H1 (cell line): ENCODE measurements around the gene CHST12. TPM values are rescaled to one million over a fixed set of nuclear protein-coding genes. Genes with fewer than 3 reads are reported as not detected.

Experiments
- CTCF ChIA-PET: fragments of 300-600 bp; sonication (Branson Sonifier 250); formaldehyde crosslinking; loops from one replicate; lab custom pipeline; 2021; ENCODE audit not compliant: partially characterized antibody; lab: Charles Lee
- POLR2A ChIA-PET: fragments of 300-600 bp; sonication (Branson Sonifier 250); formaldehyde crosslinking; loops from one replicate; lab custom pipeline; 2021; ENCODE audit warnings: inconsistent platforms; ENCODE audit not compliant: partially characterized antibody; lab: Charles Lee
- DNase-seq, 2 experiments: peaks; one replicate each; pipeline versions ENCODE4 v3.0.0 to v3.0.0-alpha.2; 2010 to 2022; ENCODE audit warnings: low spot score in 2 of 2, low read depth in 1 of 2, mixed read lengths in 1 of 2
- FAIRE-seq: peaks from 2 replicates; lab custom pipeline; 2011; peaks lifted over from hg19 to GRCh38; lab: Jason Lieb, UNC
- H2AFZ ChIP-seq: 2 replicates; pipeline ENCODE4 v1.8.1; 2012; ENCODE audit warnings: low read length, inconsistent platforms
- H2AK5ac ChIP-seq: 2 replicates; pipeline ENCODE4 v1.6.1; 2013; ENCODE audit warnings: low read depth, low read length
- H2BK120ac ChIP-seq: replicated peaks from 2 replicates; pipeline ENCODE3; 2013; ENCODE audit warnings: low read depth, low read length, inconsistent platforms
- H2BK12ac ChIP-seq: 2 replicates; pipeline ENCODE4 v1.6.1; 2013; ENCODE audit warnings: low read depth, low read length
- H2BK15ac ChIP-seq: 2 replicates; pipeline ENCODE4 v1.6.1; 2013; ENCODE audit warnings: low read length
- H2BK20ac ChIP-seq: 2 replicates; pipeline ENCODE4 v1.6.1; 2013; ENCODE audit warnings: low read length
- H2BK5ac ChIP-seq: 2 replicates; pipeline ENCODE4 v1.6.1; 2013; ENCODE audit warnings: low read depth, low read length
- H3K14ac ChIP-seq: 2 replicates; pipeline ENCODE4 v1.6.1; 2013; ENCODE audit warnings: inconsistent platforms; ENCODE audit not compliant: insufficient read length
- H3K18ac ChIP-seq: 2 replicates; pipeline ENCODE4 v1.6.1; 2013; ENCODE audit warnings: low read length; ENCODE audit errors: extremely low read depth
- H3K23ac ChIP-seq: 2 replicates; pipeline ENCODE4 v1.6.1; 2013; ENCODE audit warnings: inconsistent platforms; ENCODE audit not compliant: insufficient read length
- H3K23me2 ChIP-seq: 2 replicates; pipeline ENCODE4 v1.6.1; 2013; ENCODE audit warnings: low read depth, low read length
- H3K27ac ChIP-seq: 2 replicates; pipeline ENCODE4 v1.6.1; 2011; ENCODE audit warnings: low read depth, low read length, inconsistent platforms
- H3K27me3 ChIP-seq, 4 experiments: replicated peaks in 1 of 4; 1 replicate in 1 of 4; 2 replicates in 3 of 4; pipeline versions ENCODE4 v1.6.1 to v1.8.1; 2011 to 2013; ENCODE audit warnings: low read length in 3 of 4, mild to moderate bottlenecking in 3 of 4, inconsistent platforms in 2 of 4, mixed read lengths in 2 of 4, moderate library complexity in 1 of 4; ENCODE audit not compliant: control insufficient read depth in 3 of 4, insufficient read depth in 3 of 4; ENCODE audit errors: extremely low read depth in 1 of 4
- H3K36me3 ChIP-seq, 4 experiments: 2 replicates each; pipeline versions ENCODE4 v1.6.1 to v1.8.1; 2011 to 2013; ENCODE audit warnings: mild to moderate bottlenecking in 4 of 4, low read length in 3 of 4, moderate library complexity in 2 of 4, control low read depth in 1 of 4, inconsistent platforms in 1 of 4; ENCODE audit not compliant: insufficient read depth in 4 of 4, control insufficient read depth in 2 of 4
- H3K4ac ChIP-seq: replicated peaks from 2 replicates; pipeline ENCODE3; 2013; ENCODE audit warnings: low read length, low read depth, mixed read lengths, inconsistent platforms; ENCODE audit not compliant: insufficient read length
- H3K4me1 ChIP-seq, 4 experiments: replicated peaks in 1 of 4; 1 replicate in 1 of 4; 2 replicates in 3 of 4; pipeline versions ENCODE4 v1.6.1 to v1.8.1; 2011 to 2013; ENCODE audit warnings: low read length in 3 of 4, inconsistent platforms in 2 of 4, mixed read lengths in 1 of 4; ENCODE audit not compliant: insufficient read depth in 4 of 4, control insufficient read depth in 3 of 4
- H3K4me2 ChIP-seq, 2 experiments: 2 replicates each; pipeline versions ENCODE4 v1.6.1 to v1.8.1; 2011 to 2013; ENCODE audit warnings: low read depth in 2 of 2, low read length in 2 of 2, control low read depth in 1 of 2, inconsistent platforms in 1 of 2, mild to moderate bottlenecking in 1 of 2; ENCODE audit not compliant: insufficient read depth in 1 of 2
- H3K4me3 ChIP-seq, 4 experiments: fragments of 200-600, 300-600 bp in 1 of 4; sonication (generic), shearing (Covaris generic), sonication (Bioruptor Twin) in 1 of 4; 2 replicates each; pipeline versions ENCODE4 v1.5.1 to v1.8.1; 2011 to 2016; ENCODE audit warnings: low read length in 4 of 4, low read depth in 3 of 4, control low read depth in 2 of 4, inconsistent platforms in 2 of 4, mild to moderate bottlenecking in 2 of 4, mixed read lengths in 1 of 4, moderate library complexity in 1 of 4; ENCODE audit not compliant: insufficient read depth in 2 of 4; ENCODE audit errors: extremely low read depth in 1 of 4
- H3K56ac ChIP-seq: replicated peaks from 2 replicates; pipeline ENCODE3; 2013; ENCODE audit warnings: low read depth, mild to moderate bottlenecking, mixed read lengths, low read length, inconsistent platforms; ENCODE audit not compliant: insufficient read length
- H3K79me1 ChIP-seq: 2 replicates; pipeline ENCODE4 v1.6.1; 2013; ENCODE audit warnings: low read depth, low read length, control low read depth
- H3K79me2 ChIP-seq, 2 experiments: 2 replicates each; pipeline versions ENCODE4 v1.6.1 to v1.8.1; 2012 to 2013; ENCODE audit warnings: low read length in 2 of 2, mild to moderate bottlenecking in 2 of 2, inconsistent platforms in 1 of 2; ENCODE audit not compliant: insufficient read depth in 2 of 2, control insufficient read depth in 1 of 2
- H3K9ac ChIP-seq, 4 experiments: replicated peaks in 1 of 4; 1 replicate in 1 of 4; 2 replicates in 3 of 4; pipeline versions ENCODE4 v1.6.1 to v1.8.1; 2011 to 2013; ENCODE audit warnings: low read depth in 3 of 4, low read length in 3 of 4, control low read depth in 2 of 4, mild to moderate bottlenecking in 2 of 4, moderate library complexity in 2 of 4, inconsistent platforms in 1 of 4; ENCODE audit errors: extremely low read depth in 1 of 4
- H3K9me3 ChIP-seq, 2 experiments: 2 replicates each; pipeline versions ENCODE4 v1.6.1 to v1.8.1; 2012 to 2013; ENCODE audit warnings: mild to moderate bottlenecking in 2 of 2, moderate library complexity in 2 of 2, control low read depth in 1 of 2, inconsistent platforms in 1 of 2, low read depth in 1 of 2, low read length in 1 of 2, mixed read lengths in 1 of 2; ENCODE audit not compliant: insufficient read depth in 2 of 2
- H4K20me1 ChIP-seq, 2 experiments: replicated peaks in 1 of 2; 2 replicates each; pipeline versions ENCODE3 to v1.8.1; 2011 to 2013; ENCODE audit warnings: inconsistent platforms in 2 of 2, low read length in 2 of 2, mild to moderate bottlenecking in 1 of 2; ENCODE audit not compliant: insufficient read depth in 2 of 2, control insufficient read depth in 1 of 2
- H4K5ac ChIP-seq: 2 replicates; pipeline ENCODE4 v1.6.1; 2013; ENCODE audit warnings: low read length, low read depth, mixed read lengths, inconsistent platforms; ENCODE audit not compliant: insufficient read length
- H4K8ac ChIP-seq: 2 replicates; pipeline ENCODE4 v1.8.0; 2013; ENCODE audit warnings: mild to moderate bottlenecking, moderate library complexity, low read length, inconsistent platforms; ENCODE audit not compliant: insufficient read depth; ENCODE audit errors: extremely low read depth
- H4K91ac ChIP-seq: replicated peaks from 2 replicates; pipeline ENCODE3; 2013; ENCODE audit warnings: low read length, mixed read lengths, inconsistent platforms; ENCODE audit not compliant: insufficient read length
- CBX8 ChIP-seq: fragments of 300-800, 300-1000 bp; sonication (generic); IDR thresholded peaks from 2 replicates; pipeline ENCODE4 v1.7.1; 2016; ENCODE audit warnings: low read depth, low read length, borderline replicate concordance
- POLR2AphosphoS5 ChIP-seq: IDR thresholded peaks from 2 replicates; pipeline ENCODE4 v1.6.1; 2011; ENCODE audit warnings: low read depth, low read length
- WGBS, 2 experiments: shearing (Covaris generic) in 1 of 2; methylation state at CpG; one replicate each; pipeline versions ENCODE4 v1.1.6 to v1.1.7; 2013 to 2015; ENCODE audit warnings: low lambda C conversion rate in 2 of 2, mixed read lengths in 2 of 2, inconsistent platforms in 1 of 2, low coverage in 1 of 2, missing lambda C conversion rate in 1 of 2; ENCODE audit not compliant: insufficient replicate concordance in 2 of 2, insufficient coverage in 1 of 2, insufficient read length in 1 of 2; ENCODE audit errors: extremely low coverage in 1 of 2, missing lambda C conversion rate in 1 of 2; 5-methylcytosine and 5-hydroxymethylcytosine counted together
- polyA plus RNA-seq, 7 experiments: library from polyadenylated mRNA; depleted of rRNA in 3 of 7; stranded (reverse) in 5 of 7; unstranded in 2 of 7; fragments of >200 nt in 5 of 7; fragments of 200-250 nt in 2 of 7; gene quantifications; 1 replicate in 5 of 7; 2 replicates in 1 of 7; 4 replicates in 1 of 7; pipeline versions ENCODE4 v1.2.1 to v1.2.3, GENCODE V29; 2011 to 2013; ENCODE audit warnings: missing spikeins in 2 of 7, mixed read lengths in 2 of 7
- total RNA-seq: library from RNA; stranded (reverse); fragmentation: NEBNext Ultra II Directional; extraction: Animal tissue kit (Norgen Biotek cat#: 25700); gene quantifications from 2 replicates; pipeline ENCODE4 v1.2.1, GENCODE V29; 2021

CHST12 gene
- total and polyA plus RNA-seq, 2 of the 8 experiments (the other 6 are each of a cell fraction or from before 2014, with no cell fraction given) = 13.4 to 24.1 TPM

- Histone ChIP-seq H3K18ac (no peak overlapping the region), H3K9ac (no peak overlapping the region), H3K4me2 (no peak overlapping the region), H4K91ac (no peak overlapping the region), H3K4me1 (no peaks in the 10 kb centered on the region), H4K8ac (no peak overlapping the region), H3K79me1 (peaks cover 10% of the 10 kb centered on the region), H4K20me1 (peaks cover 20 to 28% of the 10 kb centered on the region in 2 experiments), H3K36me3 (peaks cover 45 to 72% (median 63%) of the 10 kb centered on the region in 4 experiments), H3K56ac (no peak overlapping the region), H2BK5ac (no peak overlapping the region), H3K79me2 (peaks cover 27 to 47% of the 10 kb centered on the region in 2 experiments), H2BK15ac (no peak overlapping the region), H2BK12ac (no peak overlapping the region), H3K23me2 (no peaks in the 10 kb centered on the region), H3K4me3 (no peak overlapping the region), H3K9me3 (no peaks in the 10 kb centered on the region), H4K5ac (no peak overlapping the region), H2BK20ac (no peak overlapping the region), H3K27ac (no peak overlapping the region), H3K27me3 (no peaks in the 10 kb centered on the region), H2BK120ac (no peak overlapping the region), H3K14ac (no peak overlapping the region), H2AK5ac (no peak overlapping the region), H3K23ac (no peak overlapping the region), H2AFZ (no peak overlapping the region), H3K4ac (no peak overlapping the region)
- DNase-seq (no peak), FAIRE-seq (no peak)
- WGBS, 2 experiments = 97% methylated on average over 27 of the region's 27 CpGs; no CpG with 5 or more reads in 1 of the 2 experiments
- CTCF ChIA-PET = interaction anchor here (0.9 to 5.7 kb wide), 3 partner anchors 8 to 116 kb away, joined by 3 to 34 read pairs (median 4); no protein-coding TSS in a partner anchor
- POLR2A ChIA-PET = interaction anchor here (0.9 to 7.6 kb wide), 5 partner anchors 11 to 112 kb away, joined by 3 to 38 read pairs (median 4); no protein-coding TSS in a partner anchor
- TF ChIP-seq POLR2AphosphoS5 (peak; percentile 45; the same call in 1 of the 2 replicates), CBX8 (no peak)
Observed at GRCh38 chr7:2362385-2363088, 40.9 kb upstream of the CHST12 start.
